ENCODE results near the gene DENND6B. TPM values are rescaled to one million over a fixed set of nuclear protein-coding genes. Genes with fewer than 3 reads are reported as not detected.

The DENND6B gene
- polyA plus RNA-seq, 1 experiment, result 8.2 TPM

DNA sequence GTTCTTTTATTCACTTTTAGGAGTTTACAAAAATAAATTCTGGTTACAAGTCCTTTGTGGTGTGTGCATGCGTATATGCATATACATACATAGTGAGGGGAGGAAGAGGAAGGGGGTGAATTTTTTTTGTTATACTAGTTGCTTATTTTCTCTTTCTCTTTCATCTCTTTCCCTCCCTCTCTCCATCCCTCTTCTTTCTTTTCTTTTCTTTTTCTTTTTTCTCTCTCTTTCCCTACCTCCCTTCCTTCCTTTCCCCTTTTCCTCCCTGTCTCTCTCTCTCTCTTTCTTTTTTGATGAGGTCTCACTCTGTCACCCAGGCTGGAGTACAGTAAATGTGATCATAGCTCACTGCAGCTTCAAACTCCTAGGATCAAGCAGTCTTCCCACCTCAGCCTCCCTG, 30.4 kb upstream of the DENND6B start:
- ChIA-PET CTCF (interaction anchor here (0.6 to 1.0 kb wide), 2 partner anchors 9 to 500 kb away, joined by 3 to 5 read pairs; no protein-coding TSS in a partner anchor), POLR2A (interaction anchor here (0.6 kb wide), 1 partner anchor 240 kb away, joined by 6 read pairs; no protein-coding TSS in a partner anchor)
- TF ChIP-seq, protein P1, sequence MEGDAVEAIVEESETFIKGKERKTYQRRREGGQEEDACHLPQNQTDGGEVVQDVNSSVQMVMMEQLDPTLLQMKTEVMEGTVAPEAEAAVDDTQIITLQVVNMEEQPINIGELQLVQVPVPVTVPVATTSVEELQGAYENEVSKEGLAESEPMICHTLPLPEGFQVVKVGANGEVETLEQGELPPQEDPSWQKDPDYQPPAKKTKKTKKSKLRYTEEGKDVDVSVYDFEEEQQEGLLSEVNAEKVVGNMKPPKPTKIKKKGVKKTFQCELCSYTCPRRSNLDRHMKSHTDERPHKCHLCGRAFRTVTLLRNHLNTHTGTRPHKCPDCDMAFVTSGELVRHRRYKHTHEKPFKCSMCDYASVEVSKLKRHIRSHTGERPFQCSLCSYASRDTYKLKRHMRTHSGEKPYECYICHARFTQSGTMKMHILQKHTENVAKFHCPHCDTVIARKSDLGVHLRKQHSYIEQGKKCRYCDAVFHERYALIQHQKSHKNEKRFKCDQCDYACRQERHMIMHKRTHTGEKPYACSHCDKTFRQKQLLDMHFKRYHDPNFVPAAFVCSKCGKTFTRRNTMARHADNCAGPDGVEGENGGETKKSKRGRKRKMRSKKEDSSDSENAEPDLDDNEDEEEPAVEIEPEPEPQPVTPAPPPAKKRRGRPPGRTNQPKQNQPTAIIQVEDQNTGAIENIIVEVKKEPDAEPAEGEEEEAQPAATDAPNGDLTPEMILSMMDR (IDR thresholded peaks at IDR 0.05; ENCODE audit: insufficient read depth, low read depth, low read length), result no peak
- Histone ChIP-seq H3K27me3 (ENCODE audit: control insufficient read depth, insufficient read depth, low read length) (no peaks in the 10 kb centered on the region), H3K36me3 (ENCODE audit: control insufficient read depth, insufficient read depth, low read length) (peaks cover 5% of the 10 kb centered on the region; the same call in 1 of the 2 replicates), H3K4me3 (ENCODE audit: low read depth, low read length) (no peak overlapping the region)
- no peak for DNase-seq (ENCODE audit: low read depth)

DNA sequence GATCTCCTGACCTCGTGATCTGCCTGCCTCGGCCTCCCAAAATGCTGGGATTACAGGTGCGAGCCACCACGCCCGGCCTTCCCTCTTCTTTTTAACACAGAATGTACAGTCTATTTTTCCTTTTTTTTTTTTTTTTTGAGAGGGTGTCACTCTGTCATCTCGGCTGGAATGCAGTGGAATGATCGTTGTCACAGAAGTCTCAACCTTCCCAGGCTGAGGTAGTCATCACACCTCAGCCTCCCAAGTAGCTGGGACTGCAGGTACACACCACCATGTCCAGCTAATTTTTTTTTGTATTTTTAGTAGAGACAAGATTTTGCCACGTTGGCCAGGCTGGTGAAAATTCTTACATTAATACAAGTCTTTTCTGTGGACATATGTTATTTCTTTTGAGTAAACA, 29.4 kb upstream of the DENND6B start:
- CTCF ChIA-PET, result interaction anchor here (1.4 kb wide), 1 partner anchor 10 kb away, joined by 4 read pairs; no protein-coding TSS in a partner anchor
- H3K27me3 ChIP-seq (ENCODE audit: control insufficient read depth, insufficient read depth, low read length), result no peaks in the 10 kb centered on the region
- no peak overlapping the region for H3K4me3 ChIP-seq (ENCODE audit: low read depth, low read length)
- POLR2A ChIA-PET, result no interaction called here
- no peak for DNase-seq (ENCODE audit: low read depth)
- peaks cover 5% of the 10 kb centered on the region; the same call in 1 of the 2 replicates for H3K36me3 ChIP-seq (ENCODE audit: control insufficient read depth, insufficient read depth, low read length)
- TF ChIP-seq, protein P1 (IDR thresholded peaks at IDR 0.05; ENCODE audit: insufficient read depth, low read depth, low read length), result no peak

DNA sequence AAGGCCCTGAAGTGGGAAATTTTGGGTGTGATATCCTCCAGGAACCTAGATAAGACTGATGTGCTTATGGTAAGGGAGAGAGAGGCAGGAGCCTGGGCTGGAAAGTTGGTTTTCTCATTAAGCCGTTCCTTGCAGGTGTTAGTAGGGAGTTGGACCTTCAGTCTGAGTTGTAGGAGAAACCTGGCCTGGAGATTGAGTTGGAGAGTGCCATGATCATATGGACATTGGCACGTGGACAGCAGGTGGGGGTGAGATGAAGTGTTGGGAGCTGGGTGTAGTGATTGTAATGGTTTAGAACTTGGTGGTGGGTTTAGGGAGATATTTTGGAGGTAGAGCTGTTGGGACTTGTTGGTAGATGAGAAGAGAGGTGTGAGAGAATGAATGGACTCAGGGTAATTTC, 21.2 kb upstream of the DENND6B start:
- ChIA-PET CTCF (interaction anchor here (1.0 to 1.4 kb wide), 4 partner anchors 9 to 98 kb away, joined by 3 to 5 read pairs (median 3); no protein-coding TSS in a partner anchor), POLR2A (no interaction called here)
- no peak overlapping the region for H3K4me3 ChIP-seq (ENCODE audit: low read depth, low read length)
- H3K36me3 ChIP-seq (ENCODE audit: control insufficient read depth, insufficient read depth, low read length), result peaks cover 3% of the 10 kb centered on the region; the same call in 1 of the 2 replicates
- no peak for DNase-seq (ENCODE audit: low read depth)
- no peaks in the 10 kb centered on the region for H3K27me3 ChIP-seq (ENCODE audit: control insufficient read depth, insufficient read depth, low read length)
- TF ChIP-seq, protein P1 (IDR thresholded peaks at IDR 0.05; ENCODE audit: insufficient read depth, low read depth, low read length), result no peak

DNA sequence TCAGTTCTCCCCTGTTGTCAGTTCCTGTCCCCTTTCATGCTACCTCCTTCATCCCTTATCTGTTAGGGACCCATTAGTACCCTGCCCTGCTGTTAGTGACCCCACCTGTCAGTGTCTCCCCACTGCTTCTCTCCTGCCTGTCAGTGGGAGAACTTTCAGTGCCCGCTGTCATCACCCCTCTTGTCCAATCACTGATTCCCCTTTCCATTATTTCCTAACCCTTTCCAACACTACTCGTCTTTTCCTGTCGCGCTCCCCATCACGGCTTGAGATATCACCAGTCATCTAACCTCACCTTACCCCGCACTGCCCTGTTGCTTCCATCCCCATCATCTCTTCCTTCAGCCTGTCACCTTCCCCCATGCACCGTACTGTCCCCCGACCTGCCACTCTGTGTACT, 20.3 kb upstream of the DENND6B start:
- CTCF ChIA-PET, result interaction anchor here (1.0 to 1.4 kb wide), 2 partner anchors 16 to 97 kb away, joined by 3 read pairs; no protein-coding TSS in a partner anchor
- POLR2A ChIA-PET, result no interaction called here
- no peaks in the 10 kb centered on the region for H3K27me3 ChIP-seq (ENCODE audit: control insufficient read depth, insufficient read depth, low read length)
- DNase-seq (ENCODE audit: low read depth), result no peak
- TF ChIP-seq, protein P1 (IDR thresholded peaks at IDR 0.05; ENCODE audit: insufficient read depth, low read depth, low read length), result no peak
- H3K4me3 ChIP-seq (ENCODE audit: low read depth, low read length), result no peak overlapping the region
- H3K36me3 ChIP-seq (ENCODE audit: control insufficient read depth, insufficient read depth, low read length), result peaks cover 2% of the 10 kb centered on the region; the same call in 1 of the 2 replicates

DNA sequence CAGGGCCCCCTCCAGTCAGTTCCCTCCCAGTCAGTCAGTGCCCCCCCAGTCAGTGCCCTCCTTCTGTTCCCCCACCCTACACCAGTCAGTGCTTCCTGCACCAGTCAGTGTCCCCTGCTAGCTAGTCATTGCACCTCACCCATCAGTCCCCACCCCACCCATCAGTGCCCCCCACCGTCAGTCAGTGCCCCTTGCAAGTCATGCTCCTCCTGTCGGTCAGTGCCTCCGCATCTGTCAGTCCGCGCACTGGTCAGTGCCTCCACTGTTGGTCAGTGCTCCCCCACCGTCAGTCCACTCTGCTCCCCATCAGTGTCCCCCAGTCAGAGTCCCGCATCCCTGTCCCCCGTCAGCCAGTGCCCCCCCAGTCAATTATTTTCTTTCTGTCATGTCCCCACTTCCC, 19.7 kb upstream of the DENND6B start:
- no peaks in the 10 kb centered on the region for H3K27me3 ChIP-seq (ENCODE audit: control insufficient read depth, insufficient read depth, low read length)
- POLR2A ChIA-PET, result no interaction called here
- H3K36me3 ChIP-seq (ENCODE audit: control insufficient read depth, insufficient read depth, low read length), result peaks cover 2% of the 10 kb centered on the region; the same call in 1 of the 2 replicates
- DNase-seq (ENCODE audit: low read depth), result no peak
- H3K4me3 ChIP-seq (ENCODE audit: low read depth, low read length), result no peak overlapping the region
- CTCF ChIA-PET, result no interaction called here
- TF ChIP-seq, protein P1 (IDR thresholded peaks at IDR 0.05; ENCODE audit: insufficient read depth, low read depth, low read length), result no peak
